Stomach (tissue), 4 donors: Measurements from ENCODE around the gene FUT1.

Experiments
- POLR2A ChIP-seq, 4 donors: fragments of 450-650 bp; IDR thresholded peaks; one replicate each; pipeline ENCODE4 v1.6.1; 2016; ENCODE audit warnings: antibody characterized with exemption in 4 of 4, control low read depth in 2 of 4, mild to moderate bottlenecking in 1 of 4, moderate library complexity in 1 of 4
- POLR2AphosphoS5 ChIP-seq, 3 donors: sonication (generic); formaldehyde crosslinking; IDR thresholded peaks; one replicate each; pipeline ENCODE4 v1.6.1; 2016; ENCODE audit warnings: antibody characterized with exemption in 3 of 3
- TF ChIP-seq, protein P1 (sequence below), 7 experiments: fragments of 450-650 bp in 4 of 7; fragments of 200-600 bp in 3 of 7; sonication (generic) in 3 of 7; IDR thresholded peaks; one replicate each; pipeline ENCODE4 v1.5.1; 2016 to 2019; ENCODE audit warnings: antibody characterized with exemption in 7 of 7, control low read depth in 2 of 7, mild to moderate bottlenecking in 1 of 7

GRCh38 chr19:48702701-48703100 is 49.7 kb downstream of the FUT1 start:
- TF ChIP-seq POLR2AphosphoS5 (IDR thresholded peaks at IDR 0.05) (no peak), POLR2A (IDR thresholded peaks at IDR 0.05) (no peak)
- TF ChIP-seq, protein P1, sequence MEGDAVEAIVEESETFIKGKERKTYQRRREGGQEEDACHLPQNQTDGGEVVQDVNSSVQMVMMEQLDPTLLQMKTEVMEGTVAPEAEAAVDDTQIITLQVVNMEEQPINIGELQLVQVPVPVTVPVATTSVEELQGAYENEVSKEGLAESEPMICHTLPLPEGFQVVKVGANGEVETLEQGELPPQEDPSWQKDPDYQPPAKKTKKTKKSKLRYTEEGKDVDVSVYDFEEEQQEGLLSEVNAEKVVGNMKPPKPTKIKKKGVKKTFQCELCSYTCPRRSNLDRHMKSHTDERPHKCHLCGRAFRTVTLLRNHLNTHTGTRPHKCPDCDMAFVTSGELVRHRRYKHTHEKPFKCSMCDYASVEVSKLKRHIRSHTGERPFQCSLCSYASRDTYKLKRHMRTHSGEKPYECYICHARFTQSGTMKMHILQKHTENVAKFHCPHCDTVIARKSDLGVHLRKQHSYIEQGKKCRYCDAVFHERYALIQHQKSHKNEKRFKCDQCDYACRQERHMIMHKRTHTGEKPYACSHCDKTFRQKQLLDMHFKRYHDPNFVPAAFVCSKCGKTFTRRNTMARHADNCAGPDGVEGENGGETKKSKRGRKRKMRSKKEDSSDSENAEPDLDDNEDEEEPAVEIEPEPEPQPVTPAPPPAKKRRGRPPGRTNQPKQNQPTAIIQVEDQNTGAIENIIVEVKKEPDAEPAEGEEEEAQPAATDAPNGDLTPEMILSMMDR (IDR thresholded peaks at IDR 0.05), result no peak
